ENCODE results near the gene CGB5. TPM values are rescaled to one million over a fixed set of nuclear protein-coding genes. Genes with fewer than 3 reads are reported as not detected.
"Not testable (repeated sequence)": the region's sequence is repeated elsewhere in the genome, so short reads cannot be mapped to it uniquely, and the experiment has no call there.

CGB5 gene
- total RNA-seq, 2 experiments from 2014 or later: not detected

DNA sequence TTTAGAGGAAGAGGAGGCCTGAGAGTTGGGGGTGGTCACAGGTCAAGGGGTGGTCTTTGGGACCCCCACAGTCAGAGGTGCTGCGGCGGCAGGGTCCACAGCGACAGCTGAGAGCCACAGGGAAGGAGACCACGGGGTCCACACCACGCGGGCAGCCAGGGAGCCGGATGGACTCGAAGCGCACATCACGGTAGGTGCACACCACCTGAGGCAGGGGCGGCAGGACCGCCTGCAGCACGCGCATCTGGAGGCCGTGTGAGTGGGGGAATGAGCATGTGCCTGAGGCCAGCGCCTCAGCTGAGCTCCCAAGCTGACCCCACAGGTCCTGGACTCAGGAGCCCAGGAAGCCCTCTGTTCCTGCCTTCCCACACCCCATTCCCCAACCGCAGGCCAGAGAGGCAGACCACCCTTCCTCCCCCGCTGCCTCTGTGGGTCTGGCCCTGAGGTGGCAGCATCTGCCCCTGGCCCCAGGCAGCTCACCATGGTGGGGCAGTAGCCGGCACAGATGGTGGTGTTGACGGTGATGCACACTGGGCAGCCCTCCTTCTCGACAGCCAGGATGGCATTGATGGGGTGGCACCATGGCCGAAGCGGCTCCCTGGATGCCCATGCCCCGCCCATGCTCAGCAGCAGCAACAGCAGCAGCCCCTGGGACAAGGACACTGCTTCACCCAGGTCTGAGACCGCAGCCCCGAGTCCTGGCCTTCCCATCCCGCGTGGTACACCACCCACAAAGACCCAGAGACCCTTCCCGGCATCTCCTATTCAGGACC is 27.4 kb upstream of the CGB5 start:
- H3K27ac Mint-ChIP-seq: no peak overlapping the region
- peaks cover 9% of the 10 kb centered on the region for H3K36me3 Mint-ChIP-seq (ENCODE audit: low read depth)
- H3K4me1 Mint-ChIP-seq: peaks cover 27% of the 10 kb centered on the region
- ChIA-PET POLR2A (no interaction called here), CTCF (interaction anchor here (0.6 kb wide), 1 partner anchor 11 kb away, joined by 3 read pairs; no protein-coding TSS in a partner anchor)
- H3K27me3 Mint-ChIP-seq: peaks cover 24% of the 10 kb centered on the region
- H3K9me3 Mint-ChIP-seq: no peaks in the 10 kb centered on the region
- no peak for DNase-seq
- H3K4me3 Mint-ChIP-seq: no peak overlapping the region

GRCh38 chr19:49017041-49017665 is 26.5 kb upstream of the CGB5 start, which contains the start of gene LHB:
TSS of gene LHB (minus strand) at chr19:49017091. CDS start at chr19:49017081, 10 bp downstream.
- Mint-ChIP-seq H3K36me3 (ENCODE audit: low read depth) (peaks cover 9% of the 10 kb centered on the region), H3K9me3 (no peaks in the 10 kb centered on the region), H3K4me3 (peak within 1 kb of the TSS; percentile 72), H3K27me3 (peaks cover 26% of the 10 kb centered on the region), H3K27ac (no peak within 1 kb of the TSS), H3K4me1 (peaks cover 31% of the 10 kb centered on the region)
- ChIA-PET POLR2A (no interaction called here), CTCF (interaction anchor here (0.7 to 3.6 kb wide), 6 partner anchors 9 to 117 kb away, joined by 3 to 23 read pairs (median 8); partner anchors contain the start of genes CGB2, GYS1 and RUVBL2)
- DNase-seq: no peak

GRCh38 chr19:49017666-49018351 is 25.8 kb upstream of the CGB5 start:
- CTCF ChIA-PET: interaction anchor here (0.7 to 3.6 kb wide), 8 partner anchors 9 to 117 kb away, joined by 3 to 23 read pairs (median 4); partner anchors contain the start of genes CGB2, FTL, GYS1 and RUVBL2
- Mint-ChIP-seq H3K36me3 (ENCODE audit: low read depth) (peaks cover 9% of the 10 kb centered on the region), H3K9me3 (no peaks in the 10 kb centered on the region), H3K4me3 (peak overlapping the region; percentile 72), H3K27me3 (peaks cover 26% of the 10 kb centered on the region), H3K27ac (no peak overlapping the region), H3K4me1 (peaks cover 31% of the 10 kb centered on the region)
- POLR2A ChIA-PET: no interaction called here
- peak; percentile 62 for DNase-seq

DNA sequence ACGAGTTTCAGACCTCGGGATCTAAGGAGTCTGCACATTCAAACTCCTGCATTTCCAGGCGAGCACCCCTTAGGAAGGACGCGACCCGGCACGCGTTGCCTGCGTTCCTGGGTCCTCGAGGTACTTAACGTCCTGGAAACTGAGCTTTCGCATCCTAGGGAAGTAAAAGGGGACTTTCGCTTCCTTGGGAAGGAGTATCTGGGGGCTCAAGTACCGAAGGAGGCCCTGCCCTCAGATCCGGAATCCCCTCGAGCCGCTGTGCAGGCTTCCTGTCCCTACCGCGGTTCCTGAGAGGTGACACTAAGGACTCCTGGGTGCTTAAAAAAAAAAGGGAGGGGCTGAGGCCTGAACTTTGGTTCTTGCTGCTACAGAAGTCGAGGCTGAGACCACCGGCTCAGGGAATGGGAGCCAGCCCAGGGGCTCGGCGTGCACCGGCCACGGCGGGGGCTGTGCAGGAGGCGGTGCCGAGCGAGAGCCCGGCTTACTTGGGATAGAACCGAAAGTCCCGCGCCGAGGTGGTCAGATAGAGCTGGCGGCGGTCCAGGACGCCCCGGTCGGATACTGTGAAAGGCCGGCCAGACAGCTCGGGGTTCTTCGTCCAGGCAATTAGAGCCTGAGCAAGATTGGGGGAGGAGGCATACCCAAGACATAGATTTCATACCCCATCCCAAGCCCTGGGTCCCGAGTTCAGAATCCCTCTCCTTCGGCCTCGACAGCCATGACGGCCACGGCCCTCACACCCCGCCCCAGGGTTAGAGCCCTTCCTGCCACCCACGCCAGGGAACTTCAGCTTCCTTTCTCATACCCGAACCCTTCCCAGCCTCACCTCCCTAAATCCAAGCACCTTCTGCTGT is 25.0 kb upstream of the CGB5 start:
- POLR2A ChIA-PET; H3K9me3 Mint-ChIP-seq; H3K36me3 Mint-ChIP-seq (ENCODE audit: low read depth); H3K27ac Mint-ChIP-seq: not testable (repeated sequence)
- CTCF ChIA-PET: interaction anchor here (0.9 to 3.6 kb wide), 12 partner anchors 8 to 190 kb away, joined by 3 to 23 read pairs (median 3); partner anchors contain the start of genes CGB2, FTL, GYS1 and RUVBL2
- Mint-ChIP-seq H3K4me3 (peak overlapping the region; percentile 72), H3K4me1 (peaks cover 31% of the 10 kb centered on the region), H3K27me3 (peaks cover 26% of the 10 kb centered on the region)
- DNase-seq: peak; percentile 15

DNA sequence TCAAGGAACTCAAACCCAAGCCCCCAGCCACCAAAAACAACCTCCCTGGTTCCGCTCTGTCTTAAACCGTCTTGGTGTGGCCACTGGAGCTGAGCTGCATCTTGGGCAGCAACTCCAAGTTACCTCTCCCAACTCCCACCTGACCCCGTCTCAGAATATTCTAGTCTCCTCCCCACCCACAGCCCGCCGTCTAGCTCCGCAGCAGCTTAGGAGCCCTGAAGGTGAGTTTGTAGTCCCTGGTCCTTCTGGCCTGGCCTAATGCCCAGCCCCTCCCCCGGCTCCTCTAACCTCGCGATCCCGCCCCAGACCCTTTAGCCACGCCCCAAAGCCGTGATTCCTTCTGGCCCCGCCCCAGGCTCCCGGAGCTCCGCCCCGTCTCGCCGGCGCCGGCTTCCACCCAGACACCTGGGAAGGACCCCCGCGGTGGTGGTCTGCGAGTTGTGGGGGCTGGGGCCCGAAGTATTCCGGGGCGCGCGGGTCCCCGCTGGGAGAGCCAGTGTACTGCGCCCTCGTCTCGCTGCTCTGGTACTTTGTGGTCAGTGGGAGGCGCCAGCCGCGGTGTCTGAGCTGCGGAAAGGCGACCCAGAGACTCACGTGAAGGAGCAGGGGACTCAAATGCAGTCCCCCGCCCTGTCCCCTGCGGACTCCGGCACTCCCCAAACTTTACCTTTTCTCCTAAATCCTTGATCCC is 24.3 kb upstream of the CGB5 start:
- CTCF ChIA-PET: interaction anchor here (0.8 to 3.6 kb wide), 10 partner anchors 12 to 189 kb away, joined by 3 to 23 read pairs (median 4); partner anchors contain the start of genes GYS1 and RUVBL2
- Mint-ChIP-seq H3K27ac (no peak overlapping the region), H3K4me3 (peak overlapping the region; percentile 72)

GRCh38 chr19:49020342-49020741 is 23.3 kb upstream of the CGB5 start:
- CTCF ChIA-PET: interaction anchor here (1.2 to 3.6 kb wide), 4 partner anchors 13 to 38 kb away, joined by 3 to 23 read pairs (median 10); partner anchors contain the start of genes GYS1 and RUVBL2
- Mint-ChIP-seq H3K27ac (no peak overlapping the region), H3K4me1 (peaks cover 31% of the 10 kb centered on the region), H3K9me3 (no peaks in the 10 kb centered on the region), H3K4me3 (no peak overlapping the region), H3K27me3 (peaks cover 26% of the 10 kb centered on the region), H3K36me3 (ENCODE audit: low read depth) (peaks cover 6% of the 10 kb centered on the region)
- no peak for DNase-seq
- POLR2A ChIA-PET: no interaction called here

More for the DNA sequence above, 24.3 kb upstream of the CGB5 start:
- Mint-ChIP-seq H3K27me3 (peaks cover 26% of the 10 kb centered on the region), H3K36me3 (ENCODE audit: low read depth) (peaks cover 6% of the 10 kb centered on the region), H3K4me1 (peaks cover 31% of the 10 kb centered on the region), H3K9me3 (no peaks in the 10 kb centered on the region)
- POLR2A ChIA-PET: no interaction called here
- DNase-seq: peak; percentile 60

DNA sequence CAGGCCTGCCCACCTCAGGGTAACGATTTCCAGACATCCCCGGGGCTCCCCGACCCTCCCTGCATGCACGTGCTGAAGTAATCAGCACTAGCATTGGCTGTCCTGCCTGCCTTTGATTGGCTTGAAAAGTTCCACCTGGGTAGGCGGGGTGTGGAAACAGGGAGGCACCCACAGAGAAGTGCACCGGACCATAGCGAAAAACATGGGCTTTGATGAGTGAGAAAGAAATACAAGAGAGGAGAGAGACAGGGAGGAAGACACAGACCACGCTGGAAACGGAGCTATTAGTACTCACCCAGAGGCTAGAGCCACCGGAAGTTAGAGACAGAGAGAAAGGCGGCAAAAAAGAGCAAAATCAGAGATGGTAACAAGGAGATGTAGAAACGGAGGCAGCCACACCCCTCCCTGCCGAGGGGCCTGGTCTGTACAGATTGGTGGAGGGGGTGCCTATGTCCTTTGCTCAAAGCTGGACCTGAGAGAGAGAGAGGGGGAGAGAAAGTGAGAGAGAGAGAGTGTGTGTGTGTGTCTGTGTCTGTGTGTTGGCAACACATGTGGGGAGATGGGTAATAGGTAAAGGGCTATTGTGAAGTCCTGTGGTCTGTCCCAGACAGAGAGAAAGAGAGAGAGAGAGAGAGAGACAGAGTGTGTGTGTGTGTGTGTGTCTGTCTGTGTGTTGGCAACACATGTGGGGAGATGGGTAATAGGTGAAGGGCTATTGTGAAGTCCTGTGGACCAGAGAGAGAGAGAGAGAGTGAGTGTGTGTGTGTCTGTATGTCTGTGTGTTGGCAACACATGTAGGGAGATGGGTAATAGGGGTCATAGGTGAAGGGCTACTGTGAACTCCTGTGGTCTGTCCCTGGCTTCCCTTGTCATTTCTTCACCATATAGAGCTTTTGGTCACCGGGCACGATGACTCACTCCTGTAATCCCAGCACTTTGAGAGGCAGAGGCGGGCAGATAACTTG is 22.4 kb upstream of the CGB5 start:
- no peaks in the 10 kb centered on the region for H3K9me3 Mint-ChIP-seq
- H3K27ac Mint-ChIP-seq: no peak overlapping the region
- peaks cover 31% of the 10 kb centered on the region for H3K4me1 Mint-ChIP-seq
- H3K4me3 Mint-ChIP-seq: no peak overlapping the region
- H3K36me3 Mint-ChIP-seq (ENCODE audit: low read depth): no peaks in the 10 kb centered on the region
- ChIA-PET CTCF (interaction anchor here (1.2 to 2.0 kb wide), 2 partner anchors 28 to 37 kb away, joined by 3 to 7 read pairs; partner anchors contain the start of genes GYS1 and RUVBL2), POLR2A (no interaction called here)
- H3K27me3 Mint-ChIP-seq: peaks cover 26% of the 10 kb centered on the region
- DNase-seq: no peak

DNA sequence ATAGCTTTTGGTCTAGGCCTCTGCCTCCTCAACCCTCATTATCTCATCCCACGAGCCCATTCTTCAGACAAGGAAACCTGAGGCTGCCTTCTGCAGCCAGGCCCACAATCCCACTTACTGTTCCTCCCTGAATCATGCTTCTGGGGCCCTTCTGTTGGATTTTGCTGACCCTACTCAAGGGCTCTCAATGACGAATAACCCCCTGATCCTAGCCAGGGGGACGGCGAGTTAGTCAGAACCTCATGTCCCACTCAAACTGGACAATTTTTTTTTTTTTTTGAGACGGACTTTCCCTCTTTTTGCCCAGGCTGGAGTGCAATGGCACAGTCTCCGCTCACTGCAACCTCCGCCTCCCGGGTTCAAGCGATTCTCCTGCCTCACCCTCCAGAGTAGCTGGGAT is 21.5 kb upstream of the CGB5 start:
- peaks cover 31% of the 10 kb centered on the region for H3K4me1 Mint-ChIP-seq
- no peak overlapping the region for H3K4me3 Mint-ChIP-seq
- H3K27me3 Mint-ChIP-seq: peaks cover 26% of the 10 kb centered on the region
- no peaks in the 10 kb centered on the region for H3K9me3 Mint-ChIP-seq
- DNase-seq: no peak
- H3K36me3 Mint-ChIP-seq (ENCODE audit: low read depth): no peaks in the 10 kb centered on the region
- ChIA-PET CTCF (no interaction called here), POLR2A (no interaction called here)
- no peak overlapping the region for H3K27ac Mint-ChIP-seq

DNA sequence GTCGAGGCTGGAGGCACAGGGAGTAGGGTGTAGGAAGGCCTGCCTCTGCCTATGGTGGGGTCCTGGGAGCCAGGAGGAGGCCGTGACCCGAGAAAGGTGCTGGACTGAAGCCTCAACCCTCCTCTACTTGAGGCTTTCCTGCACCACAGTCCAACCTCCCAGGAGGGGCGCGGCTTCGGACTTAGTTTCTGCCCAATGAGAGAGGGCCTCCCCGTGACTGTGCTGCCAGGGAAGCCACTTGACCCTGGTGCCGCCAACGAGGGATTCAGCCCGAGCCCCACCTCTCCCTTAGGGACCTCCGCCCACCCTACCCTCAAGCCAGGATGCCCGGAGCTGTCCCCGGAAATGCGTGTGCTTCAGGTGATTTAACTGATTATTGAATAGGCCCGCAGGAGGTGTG is 19.4 kb upstream of the CGB5 start, which contains the start of gene CGB3:
TSS of gene CGB3 (minus strand) at position 101 of the 400 bp plus-strand sequence. CDS start 362 bp downstream, outside the sequence.
- H3K27me3 Mint-ChIP-seq: peaks cover 14% of the 10 kb centered on the region
- DNase-seq; H3K4me3 Mint-ChIP-seq; H3K9me3 Mint-ChIP-seq; CTCF ChIA-PET; H3K27ac Mint-ChIP-seq; POLR2A ChIA-PET; H3K36me3 Mint-ChIP-seq (ENCODE audit: low read depth): not testable (repeated sequence)
- peaks cover 16% of the 10 kb centered on the region for H3K4me1 Mint-ChIP-seq

GRCh38 chr19:49025088-49025487 is 18.6 kb upstream of the CGB5 start:
- H3K27me3 Mint-ChIP-seq; H3K4me3 Mint-ChIP-seq; H3K9me3 Mint-ChIP-seq; H3K36me3 Mint-ChIP-seq (ENCODE audit: low read depth); DNase-seq; CTCF ChIA-PET; H3K27ac Mint-ChIP-seq; POLR2A ChIA-PET: not testable (repeated sequence)
- H3K4me1 Mint-ChIP-seq: peaks cover 12% of the 10 kb centered on the region

DNA sequence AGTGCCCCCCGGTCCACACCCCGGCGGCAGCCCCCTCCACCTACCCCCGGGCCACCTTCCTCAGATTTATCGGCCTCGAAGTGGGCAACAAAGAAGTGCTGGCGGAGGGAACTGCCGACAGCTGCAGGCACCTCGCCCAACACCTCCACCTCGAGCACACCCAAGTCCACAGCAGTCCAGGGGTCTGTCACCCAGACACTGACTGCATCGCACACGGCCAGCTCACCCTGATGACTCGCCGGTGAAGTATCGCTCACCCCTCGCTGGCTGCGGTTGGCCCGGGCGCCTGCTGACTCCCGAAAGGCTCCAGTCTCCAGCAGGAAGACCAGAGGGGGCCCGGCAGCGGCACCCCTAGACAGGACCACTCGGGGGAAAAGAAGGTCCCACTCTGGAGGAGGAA is 18.0 kb upstream of the CGB5 start:
- POLR2A ChIA-PET; DNase-seq; CTCF ChIA-PET; H3K9me3 Mint-ChIP-seq; H3K27ac Mint-ChIP-seq; H3K4me3 Mint-ChIP-seq; H3K27me3 Mint-ChIP-seq; H3K4me1 Mint-ChIP-seq; H3K36me3 Mint-ChIP-seq (ENCODE audit: low read depth): not testable (repeated sequence)

All from activated CD4-positive, alpha-beta T cell treated with anti-CD3 and anti-CD28 coated beads, Interleukin-2, amount 10 ng/mL, durations not matched to agents 7 days and 5 days (primary cell).